Activated CD4-positive, CD25-positive, alpha-beta regulatory T cell treated with anti-CD3 and anti-CD28 coated beads, Interleukin-2, amount 50 U/mL, for 16 hours (primary cell): ENCODE data around the gene NUP62.
"Not testable (repeated sequence)": the region's sequence is repeated elsewhere in the genome, so short reads cannot be mapped to it uniquely, and the experiment has no call there.

Experiments
- DNase-seq: peaks from one replicate; pipeline ENCODE4 v3.0.0-alpha.2; 2020; ENCODE audit warnings: low read depth, low spot score

The NUP62 gene

DNA sequence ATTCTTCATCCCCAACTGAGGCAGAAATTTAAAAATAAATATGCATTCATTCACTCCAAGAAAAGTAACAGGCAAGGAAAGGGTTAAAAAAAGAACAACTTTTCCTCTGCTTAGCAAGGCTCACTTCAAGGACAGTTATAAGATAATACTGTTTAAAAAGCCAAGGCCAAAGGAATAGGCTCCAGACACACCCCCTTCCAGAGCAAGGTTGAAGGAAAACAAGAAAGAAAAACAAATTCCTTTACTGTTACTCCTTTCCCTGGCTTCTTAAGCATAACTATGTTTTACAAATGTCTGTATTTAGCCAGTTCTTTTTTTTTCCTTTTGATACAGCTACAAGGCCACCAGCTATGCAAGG, 23.2 kb upstream of the NUP62 start:
- no peak for DNase-seq

DNA sequence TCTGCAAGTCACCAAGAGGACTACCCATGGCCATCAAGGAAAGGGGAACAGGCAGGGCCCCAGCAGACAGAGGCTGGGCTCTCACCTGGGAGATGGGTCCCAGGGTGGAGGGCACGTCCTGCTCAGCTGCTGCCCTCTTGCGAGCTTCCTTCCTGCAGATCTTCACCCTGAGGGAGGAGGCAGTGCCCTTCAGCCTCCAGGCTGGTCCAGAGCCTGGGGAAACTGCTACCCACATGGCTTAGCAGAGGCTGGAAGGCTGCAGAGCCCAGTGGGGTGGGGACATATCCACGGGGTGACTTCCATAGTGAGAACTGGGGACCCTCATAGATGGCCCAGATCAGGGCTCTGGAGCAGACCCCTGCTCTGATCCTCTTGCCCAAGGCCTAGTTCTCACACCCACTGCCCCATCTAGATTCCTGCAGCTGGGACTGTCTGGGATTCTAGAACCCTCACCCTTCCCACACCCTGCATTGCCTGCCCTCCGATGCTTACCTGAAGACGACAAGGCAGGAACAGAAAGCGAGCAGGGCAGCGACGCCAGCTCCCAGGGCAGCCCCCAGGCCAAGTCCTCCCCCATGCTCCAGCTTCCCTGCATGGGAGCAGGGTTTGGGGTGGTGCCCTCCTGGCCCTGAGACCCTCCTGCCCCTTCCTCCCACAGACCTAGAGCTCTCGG, 22.6 kb upstream of the NUP62 start:
- no peak for DNase-seq

DNA sequence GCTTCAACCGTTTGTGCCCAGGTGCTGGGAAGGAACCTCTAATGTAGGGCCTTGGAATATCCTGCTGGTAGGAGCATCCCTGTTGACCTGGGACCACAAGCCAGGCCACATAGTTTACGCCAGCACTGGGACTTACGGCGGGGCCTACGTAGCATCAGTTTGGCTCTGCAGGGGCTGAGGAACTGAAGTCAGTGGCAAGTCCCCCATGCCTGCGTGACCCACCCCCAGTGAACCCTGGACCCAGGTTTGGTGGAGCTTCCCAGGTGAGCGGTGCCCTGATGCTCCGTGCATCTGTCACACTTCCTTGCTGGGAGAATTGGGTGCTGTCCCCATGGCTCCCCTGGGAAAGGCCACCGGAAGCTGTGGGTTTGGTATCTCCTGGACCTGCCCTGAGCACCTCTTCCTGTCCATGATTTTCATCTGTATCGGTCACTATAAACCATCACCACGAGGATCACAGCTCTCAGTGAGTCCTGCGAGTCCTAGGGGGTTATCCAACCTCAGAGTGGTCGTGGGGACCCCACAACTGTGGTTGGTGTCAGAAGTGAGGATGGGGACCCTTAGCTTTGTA, 21.7 kb upstream of the NUP62 start:
- DNase-seq: no peak

DNA sequence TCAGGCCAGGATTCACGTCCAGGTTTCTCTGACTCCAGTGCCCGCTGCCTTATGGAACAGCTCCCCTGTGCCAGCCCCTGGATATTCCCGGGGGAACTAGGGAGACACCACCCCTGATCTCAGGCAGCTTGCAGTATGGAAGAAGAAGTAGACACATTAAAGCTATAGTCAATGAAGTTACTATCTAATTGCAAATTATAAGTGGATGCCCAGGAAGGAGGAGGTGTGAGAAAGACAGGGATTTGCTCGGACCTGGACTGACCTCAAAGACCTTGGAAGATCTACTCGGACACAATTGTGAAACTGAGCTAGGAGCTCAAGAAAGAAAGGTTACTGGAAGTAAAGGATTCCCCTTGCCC, 21.3 kb upstream of the NUP62 start:
- DNase-seq: no peak

DNA sequence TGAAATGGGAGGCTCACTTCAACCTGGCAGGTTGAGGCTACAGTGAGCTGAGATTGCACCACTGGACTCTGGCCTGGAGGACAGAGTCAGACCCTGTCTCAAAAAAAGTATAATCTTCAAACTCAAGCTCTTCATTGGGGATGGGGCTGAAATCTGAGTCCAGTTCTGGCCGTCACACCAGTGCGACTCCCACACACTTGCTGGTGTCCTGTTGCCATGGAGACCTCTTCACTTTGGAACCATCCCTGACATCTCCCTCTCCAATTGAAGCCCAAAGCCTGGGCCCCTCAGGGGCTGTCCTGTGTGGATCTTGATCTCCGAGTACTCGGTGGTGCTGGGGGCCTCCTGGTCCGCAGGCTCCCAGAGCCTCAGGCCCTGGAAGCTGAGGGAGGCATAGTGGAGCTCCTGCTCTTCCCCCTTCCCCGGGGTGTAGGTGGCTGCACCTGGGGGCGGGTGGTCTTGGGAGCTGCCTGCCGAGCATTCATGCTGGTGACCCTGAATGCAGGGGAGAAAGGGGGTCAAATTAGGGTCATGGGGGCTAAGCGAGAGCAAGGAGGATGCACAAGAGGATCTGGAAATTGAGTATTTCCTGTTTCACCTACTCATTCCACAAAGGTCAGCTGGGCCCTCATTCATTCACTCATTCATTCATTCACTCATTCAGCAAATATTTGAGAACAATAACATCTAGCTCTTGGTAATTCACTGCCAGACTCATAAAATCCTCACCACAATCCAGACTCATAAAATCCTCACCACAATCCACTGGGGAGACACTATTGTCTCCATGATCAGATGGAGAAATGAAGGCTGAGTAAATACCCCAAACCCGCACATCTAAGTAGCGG, 20.7 kb upstream of the NUP62 start:
- DNase-seq: no peak

DNA sequence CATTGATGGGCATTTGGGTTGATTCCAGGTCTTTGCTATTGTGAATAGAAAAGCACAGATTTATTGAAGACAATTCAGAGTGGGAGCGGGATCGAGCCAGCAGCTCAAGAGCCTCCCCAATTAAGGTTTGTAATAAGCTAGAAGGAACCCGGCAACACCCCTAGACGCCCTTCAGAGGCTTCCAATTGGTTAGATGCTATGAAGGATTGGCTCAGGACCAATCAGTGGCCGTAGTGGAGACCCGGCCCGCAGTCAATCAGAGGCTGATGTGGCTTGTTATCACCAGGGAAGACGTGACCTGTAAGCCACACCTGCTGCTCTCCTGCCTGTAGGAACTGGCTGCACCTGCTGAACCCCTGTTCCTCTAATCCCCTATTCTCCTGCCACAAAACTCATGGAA, 17.1 kb upstream of the NUP62 start:
- no peak for DNase-seq

DNA sequence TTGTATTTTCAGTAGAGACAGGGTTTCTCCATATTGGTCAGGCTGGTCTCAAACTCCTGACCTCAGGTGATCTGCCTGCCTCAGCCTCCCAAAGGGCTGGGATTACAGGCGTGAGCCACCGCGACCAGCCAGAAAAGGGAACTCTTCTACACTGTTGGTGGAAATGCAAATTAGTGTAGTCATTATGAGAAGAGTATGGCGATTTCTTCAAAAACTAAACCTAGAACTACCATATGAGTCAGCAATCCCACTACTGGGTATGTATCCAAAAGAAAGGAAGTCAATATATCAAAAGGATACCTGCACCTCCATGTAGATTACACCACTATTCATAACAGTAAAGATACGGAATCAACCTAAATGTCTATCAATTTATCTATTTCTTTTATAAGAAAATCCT, 15.3 kb upstream of the NUP62 start:
- DNase-seq: not testable (repeated sequence)

DNA sequence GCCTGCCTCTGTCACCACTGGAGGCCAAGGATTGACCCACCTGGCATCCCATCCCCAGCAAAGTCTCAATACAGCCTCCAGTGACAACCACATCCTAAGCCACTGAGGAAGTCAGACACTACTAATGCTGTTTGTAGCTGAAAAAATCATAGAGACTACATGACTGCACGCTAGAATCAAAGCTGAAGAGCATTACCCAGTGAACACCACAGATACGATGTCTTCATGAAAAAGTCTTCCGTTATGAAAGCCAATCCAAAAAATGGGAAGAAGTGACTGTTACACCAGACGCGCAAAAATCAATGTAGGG, 11.1 kb upstream of the NUP62 start:
- DNase-seq: no peak

DNA sequence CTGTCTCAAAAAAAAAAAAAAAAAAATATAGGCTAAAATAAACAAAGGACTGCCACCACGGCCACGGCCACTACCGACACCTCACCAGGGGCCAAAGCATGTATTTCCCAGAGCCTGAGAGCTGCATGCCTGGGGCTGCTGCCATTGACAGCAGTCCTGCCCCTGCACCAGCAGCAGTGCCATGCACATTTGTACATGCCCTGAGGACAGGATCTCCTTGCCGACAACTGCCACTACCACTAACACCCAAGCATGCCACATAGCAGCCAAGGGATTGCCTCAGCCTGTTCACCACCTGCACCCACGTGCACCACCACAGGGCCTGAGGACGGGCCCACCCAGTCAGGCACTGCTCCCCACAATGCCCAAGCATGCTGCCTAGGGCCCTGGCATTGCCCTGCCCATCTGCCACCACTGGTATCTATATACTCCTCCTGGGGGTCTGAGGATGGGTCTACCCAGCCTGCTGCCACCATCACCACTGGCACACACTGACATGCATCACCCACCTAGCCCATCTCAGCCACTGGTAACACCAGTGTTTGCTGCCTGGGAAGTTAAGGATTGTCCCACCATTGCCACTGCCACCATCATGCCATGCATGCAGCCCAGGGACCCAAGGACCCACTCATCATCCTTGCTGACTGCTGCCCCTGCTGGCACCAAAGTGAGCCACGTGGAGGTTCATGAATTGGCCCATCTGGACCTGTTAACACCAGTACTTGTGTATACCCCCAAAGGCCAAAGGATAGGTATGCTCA, 10.6 kb upstream of the NUP62 start:
- no peak for DNase-seq

DNA sequence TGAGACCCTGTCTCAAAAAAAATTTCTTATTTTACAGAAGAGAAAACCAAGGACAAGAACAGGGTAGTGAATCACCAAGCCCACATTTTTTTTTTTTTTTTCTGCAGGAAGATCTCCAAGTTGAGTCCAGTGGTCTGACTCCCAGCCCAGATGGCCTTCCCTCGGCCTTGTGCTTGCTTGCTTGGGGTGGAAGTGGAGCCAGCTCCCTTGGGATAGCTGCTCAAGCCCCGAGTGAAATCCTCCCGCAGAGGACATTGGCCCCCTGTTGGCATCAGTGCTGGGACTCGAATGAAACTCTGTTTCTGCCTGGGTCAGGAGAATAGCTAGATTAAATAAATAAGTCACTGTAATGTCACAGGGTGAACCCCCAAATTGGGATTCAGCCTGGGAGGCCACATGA, 9.4 kb upstream of the NUP62 start:
- DNase-seq: no peak

DNA sequence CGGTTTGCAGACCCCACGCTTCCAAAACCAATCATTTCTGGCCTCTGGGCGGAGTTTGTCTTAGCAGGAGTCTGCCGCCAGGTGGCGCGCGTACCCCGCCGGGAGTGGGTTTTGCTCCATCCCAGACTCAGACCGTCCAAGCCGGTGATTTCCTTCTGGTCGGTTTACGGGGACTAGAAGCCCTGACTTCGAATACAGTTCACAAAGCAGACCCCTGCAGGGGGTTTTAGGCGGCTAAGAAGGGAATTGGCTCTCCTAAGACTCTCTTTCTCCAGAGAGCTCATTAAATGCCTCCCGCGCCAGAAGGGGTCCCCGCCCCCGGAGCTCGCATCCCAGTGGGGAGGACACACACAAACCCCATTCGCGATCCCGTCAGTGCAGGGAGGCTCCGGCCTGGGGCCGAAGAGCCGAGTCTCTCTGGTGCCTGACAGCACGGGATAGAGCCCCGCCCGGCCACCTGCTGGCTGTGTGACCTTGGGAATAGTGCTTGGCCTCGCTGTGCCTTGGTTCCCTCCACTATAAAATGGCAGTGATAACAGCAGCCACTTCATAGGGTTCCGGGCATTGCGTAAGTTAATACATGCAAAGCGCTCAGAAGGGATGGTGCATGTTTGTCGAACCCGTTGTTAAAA, 8.6 kb upstream of the NUP62 start:
- peak; percentile 62 for DNase-seq

DNA sequence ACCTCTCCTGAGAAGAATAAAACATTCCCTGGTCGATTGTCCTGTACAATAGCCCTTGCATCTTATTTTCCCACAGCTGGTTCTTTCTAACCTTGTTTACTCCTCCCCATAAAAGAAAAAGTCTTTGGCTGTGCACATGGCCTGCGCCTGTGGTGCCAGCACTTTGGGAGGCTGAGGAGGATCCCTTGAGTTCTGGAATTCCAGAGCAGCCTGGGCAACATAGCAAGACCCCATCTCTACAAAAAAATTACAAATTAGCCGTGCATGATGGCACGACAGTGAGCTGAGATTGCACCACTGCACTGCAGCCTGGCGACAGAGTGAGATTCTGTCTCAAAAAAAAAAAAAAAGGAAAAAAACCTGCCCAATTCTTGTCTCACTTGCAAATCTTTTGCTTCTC, 7.2 kb upstream of the NUP62 start:
- DNase-seq: no peak

DNA sequence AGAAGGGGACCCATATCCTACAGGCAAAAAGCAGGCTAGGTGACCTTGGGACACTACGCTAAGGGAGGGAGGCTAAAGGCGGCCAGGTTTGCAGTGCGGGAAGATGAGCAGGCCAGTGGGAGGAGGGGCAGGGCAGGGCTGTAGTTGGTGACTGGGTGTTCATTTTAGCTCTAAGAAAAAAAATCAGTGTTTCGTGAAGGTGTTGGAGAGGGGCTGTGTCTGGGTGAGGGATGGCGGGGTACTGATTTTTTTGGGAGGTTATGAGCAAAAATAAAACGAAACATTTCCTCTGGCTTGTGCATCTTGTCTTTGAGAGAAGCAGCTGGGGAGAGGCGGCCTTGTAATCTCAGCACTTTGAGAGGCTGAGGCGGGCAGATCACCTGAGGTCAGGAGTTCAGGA, 4.3 kb upstream of the NUP62 start:
- DNase-seq: no peak

DNA sequence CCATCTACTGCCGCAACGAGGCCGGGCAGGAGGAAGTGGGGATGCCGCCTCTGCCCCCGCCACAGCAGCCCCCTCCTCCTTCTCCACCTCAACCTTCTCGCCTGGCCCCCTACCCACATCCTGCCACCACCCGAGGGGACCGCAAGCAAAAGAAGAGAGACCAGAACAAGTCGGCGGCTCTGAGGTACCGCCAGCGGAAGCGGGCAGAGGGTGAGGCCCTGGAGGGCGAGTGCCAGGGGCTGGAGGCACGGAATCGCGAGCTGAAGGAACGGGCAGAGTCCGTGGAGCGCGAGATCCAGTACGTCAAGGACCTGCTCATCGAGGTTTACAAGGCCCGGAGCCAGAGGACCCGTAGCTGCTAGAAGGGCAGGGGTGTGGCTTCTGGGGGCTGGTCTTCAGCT, 3.4 kb upstream of the NUP62 start:
- no peak for DNase-seq

DNA sequence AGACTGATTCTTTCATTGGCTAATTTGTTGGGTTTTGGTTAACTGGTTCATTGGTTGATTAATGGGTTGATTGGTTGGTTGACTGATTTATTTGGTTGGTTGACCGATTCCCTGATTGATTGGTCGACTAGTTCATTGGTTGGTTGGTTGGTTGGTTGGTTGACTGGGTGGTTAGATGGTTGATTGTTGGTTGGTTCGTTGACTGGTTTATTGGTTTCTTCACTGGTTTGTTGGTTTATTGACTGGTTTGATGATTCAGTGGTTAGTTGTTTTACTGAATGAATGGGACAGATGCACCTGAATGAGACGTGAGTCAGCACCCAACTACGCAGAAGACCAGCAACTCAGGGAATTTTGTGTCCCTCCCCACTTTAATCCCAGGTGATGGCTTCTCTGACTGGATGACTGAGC, 2.7 kb upstream of the NUP62 start:
- DNase-seq: no peak

DNA sequence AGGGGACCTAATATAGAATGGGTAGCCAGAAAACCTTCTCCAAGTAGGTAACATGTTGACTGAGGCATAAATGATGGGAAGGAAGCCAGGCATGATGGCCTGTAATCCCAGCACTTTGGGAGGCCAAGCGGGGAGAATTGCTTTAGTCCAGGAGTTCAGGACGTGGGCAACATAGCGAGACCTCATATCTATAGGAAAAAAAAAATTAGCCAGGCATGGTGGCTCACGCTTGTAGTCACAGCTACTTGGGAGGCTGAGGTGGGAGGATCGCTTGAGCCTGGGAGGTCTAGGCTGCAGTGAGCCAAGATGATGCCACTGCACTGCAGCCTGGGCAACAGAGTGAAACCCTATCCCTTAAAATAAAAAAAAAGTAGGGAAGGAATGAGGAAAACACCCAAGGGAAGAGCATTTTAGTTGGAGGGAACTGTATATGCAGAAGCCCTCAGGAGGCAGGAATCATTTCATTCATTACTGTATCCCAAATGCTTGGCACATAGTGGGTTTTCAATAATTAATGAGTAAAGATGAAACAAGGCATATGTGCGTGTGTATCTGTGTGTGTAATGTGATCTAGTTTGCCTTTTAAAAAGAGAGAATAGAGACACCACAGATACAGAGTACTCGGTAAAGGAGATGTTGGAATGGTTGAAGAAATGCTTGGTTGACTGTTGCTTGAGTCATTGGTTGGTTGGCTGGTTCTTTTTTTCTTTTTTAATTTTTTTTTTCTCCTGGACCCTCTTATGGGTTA, 2.2 kb upstream of the NUP62 start:
- no peak for DNase-seq

DNA sequence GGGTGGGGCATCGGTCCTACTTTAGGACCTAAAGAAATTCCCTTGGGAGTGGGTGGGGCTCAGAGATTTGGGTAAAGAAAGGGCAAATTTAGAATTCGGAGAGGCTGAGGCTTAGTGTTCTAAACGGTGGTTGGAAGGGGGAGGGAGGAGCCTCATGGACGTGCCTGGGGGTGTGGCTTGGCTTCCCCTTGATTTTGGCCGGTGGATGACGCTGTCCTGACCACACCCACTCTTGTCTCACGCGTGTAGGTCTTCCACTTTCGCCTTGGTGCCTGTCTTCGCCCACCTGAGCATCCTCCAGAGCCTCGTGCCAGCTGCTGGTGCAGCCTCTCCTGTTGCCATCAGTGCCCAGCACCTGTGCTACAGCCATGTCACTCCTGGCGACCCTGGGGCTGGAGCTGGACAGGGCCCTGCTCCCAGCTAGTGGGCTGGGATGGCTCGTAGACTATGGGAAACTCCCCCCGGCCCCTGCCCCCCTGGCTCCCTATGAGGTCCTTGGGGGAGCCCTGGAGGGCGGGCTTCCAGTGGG, 1.2 kb upstream of the NUP62 start:
- DNase-seq: no peak

DNA sequence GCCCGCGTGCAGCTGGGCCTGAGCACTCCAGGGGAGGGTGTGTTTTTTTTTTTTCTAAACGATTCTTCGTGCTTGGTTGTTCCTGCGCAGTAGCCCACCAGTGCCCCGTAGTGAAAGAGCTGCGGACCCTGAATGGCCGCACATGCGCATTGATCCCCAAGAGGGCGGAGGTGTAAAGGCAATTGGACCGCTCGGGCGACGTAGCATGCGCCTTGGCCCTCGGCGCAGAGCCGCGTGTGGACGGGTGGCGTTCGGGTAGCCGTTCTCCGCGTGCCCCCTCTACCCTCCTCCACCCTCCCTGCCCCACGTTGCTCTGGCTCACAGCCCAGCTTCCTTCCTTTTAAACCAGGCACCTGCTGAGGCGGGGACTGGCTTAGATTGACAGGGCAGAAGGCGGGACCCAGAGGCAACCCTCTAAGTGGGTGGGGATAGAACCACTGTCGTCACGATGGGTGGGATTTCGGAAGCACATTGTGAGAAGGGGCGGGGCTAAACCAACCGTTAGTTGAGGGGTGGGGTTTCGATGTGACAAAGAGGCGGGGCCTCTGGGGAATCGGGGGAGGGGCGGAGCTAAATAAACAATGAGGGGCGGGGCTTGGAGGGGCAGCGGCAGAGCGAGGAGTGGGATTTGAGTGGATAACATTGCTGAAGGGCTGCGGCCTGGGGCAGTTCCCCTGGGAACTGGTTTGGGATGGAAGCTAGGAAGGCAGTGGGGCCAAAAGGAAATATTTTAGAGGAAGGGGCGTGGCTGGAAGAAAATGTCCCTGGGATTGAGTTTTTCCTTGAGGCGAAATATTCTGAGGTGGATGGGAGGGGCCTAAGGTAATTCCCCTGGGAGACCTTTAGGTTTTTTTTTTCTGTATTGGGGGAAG, 543 bp upstream of the NUP62 start:
- peak; percentile 82 for DNase-seq

DNA sequence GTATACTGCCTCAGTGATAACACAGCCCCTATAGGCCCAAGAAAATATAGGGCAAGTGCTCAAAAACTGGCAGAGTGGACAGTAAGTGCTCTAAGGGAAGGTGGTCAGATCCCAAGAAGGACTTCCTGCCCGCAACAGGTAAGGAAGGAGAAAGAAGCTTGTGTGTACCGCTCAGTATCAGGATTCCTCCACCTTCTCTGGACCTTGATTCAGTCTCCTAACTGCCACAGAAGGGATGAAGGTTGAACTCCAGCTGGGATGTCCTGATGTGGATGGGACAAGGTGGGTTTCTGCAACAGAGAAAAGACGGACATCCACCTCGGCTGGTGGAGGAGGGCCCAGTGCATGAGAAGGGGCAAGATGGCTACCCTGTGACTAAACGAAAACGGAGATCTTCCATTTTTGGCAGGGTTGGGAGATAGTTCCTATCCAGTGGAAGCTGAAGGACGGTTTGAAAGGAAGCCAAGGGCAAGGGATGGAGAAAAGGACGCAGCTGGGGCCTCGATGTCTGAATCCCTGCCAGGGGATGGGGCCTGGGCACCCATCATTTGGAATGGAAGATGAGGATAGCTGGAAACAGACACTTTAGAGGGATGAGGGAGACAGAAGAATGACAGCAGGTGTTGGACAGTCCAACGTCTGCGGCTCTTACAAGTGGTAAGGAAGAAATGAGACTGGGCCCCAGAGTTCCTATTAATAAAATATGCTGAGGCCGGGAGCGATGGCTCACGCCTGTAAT, 1.6 kb downstream of the NUP62 start:
- no peak for DNase-seq
